AG04450 (cell line): ENCODE results near the gene WNT9B. TPM values are rescaled to one million over a fixed set of nuclear protein-coding genes. Genes with fewer than 3 reads are reported as not detected.

Experiments
- polyA plus RNA-seq: library from polyadenylated mRNA; depleted of rRNA; stranded (reverse); fragments of >200 nt; gene quantifications from 2 replicates; pipeline ENCODE4 v1.2.3, GENCODE V29; 2011; rRNA removed
- small RNA-seq: library from RNA; depleted of rRNA; stranded (forward); fragments of <200 nt; gene quantifications from one replicate; pipeline ENCODE3, GENCODE V24; 2012; ENCODE audit warnings: low read depth; ENCODE audit not compliant: insufficient read length

The WNT9B gene
- polyA plus RNA-seq, 1 experiment, result not detected

Small RNAs within 50 kb of the gene (small RNA-seq; reads per million reads assigned to genes)
- gene RNU6ATAC3P, result not detected

Other genes starting within 250 kb of the WNT9B start
- gene WNT3, start 32.9 kb upstream of the WNT9B start, polyA plus RNA-seq, result 1.1 and 1.4 TPM in 2 replicates
- 87.1 and 87.7 TPM in 2 replicates for gene GOSR2, start 71.6 kb downstream of the WNT9B start, polyA plus RNA-seq
- gene RPRML, start 127.7 kb downstream of the WNT9B start, polyA plus RNA-seq, result not detected in 2 replicates